Natural killer cell (primary cell): ENCODE data around the gene ARSI. TPM values are rescaled to one million over a fixed set of nuclear protein-coding genes. Genes with fewer than 3 reads are reported as not detected.

Experiments
- ATAC-seq, 3 donors: fragments of 150-1000 bp in 2 of 3; fragments of 200-7000 bp in 1 of 3; cut with Tn5 transposase; 1 replicate in 1 of 3; 2 replicates in 2 of 3; pipeline ENCODE4 v1.10.0; 2021; ENCODE audit warnings: mild to moderate bottlenecking in 2 of 3, moderate library complexity in 2 of 3
- DNase-seq, 2 donors: peaks; one replicate each; pipeline versions ENCODE4 v3.0.0 to v3.0.0-alpha.2; 2013 to 2021; ENCODE audit warnings: mixed read lengths in 1 of 2
- H3K27ac ChIP-seq: one replicate; pipeline ENCODE4 v1.5.1; 2013; ENCODE audit warnings: mild to moderate bottlenecking, low read length
- H3K27me3 ChIP-seq: one replicate; pipeline ENCODE4 v1.6.1; 2013; ENCODE audit warnings: low read length; ENCODE audit not compliant: control insufficient read depth, insufficient read depth
- H3K36me3 ChIP-seq: one replicate; pipeline ENCODE4 v1.6.1; 2013; ENCODE audit warnings: low read length; ENCODE audit not compliant: control insufficient read depth, insufficient read depth
- H3K4me1 ChIP-seq: one replicate; pipeline ENCODE4 v1.6.1; 2013; ENCODE audit warnings: low read length; ENCODE audit not compliant: control insufficient read depth, insufficient read depth
- H3K4me3 ChIP-seq: one replicate; pipeline ENCODE4 v1.5.1; 2013; ENCODE audit warnings: low read length
- H3K9me3 ChIP-seq: one replicate; pipeline ENCODE4 v1.6.1; 2013; ENCODE audit warnings: low read length; ENCODE audit not compliant: control insufficient read depth, insufficient read depth
- H3K27ac Mint-ChIP-seq, 2 donors: one replicate each; pipeline ENCODE4 v1.8.0; 2022; ENCODE audit warnings: mild to moderate bottlenecking in 2 of 2, mixed read lengths in 2 of 2, moderate library complexity in 1 of 2
- H3K27me3 Mint-ChIP-seq, 2 donors: one replicate each; pipeline ENCODE4 v1.8.0; 2022; ENCODE audit warnings: low read depth in 2 of 2, mixed read lengths in 2 of 2
- H3K36me3 Mint-ChIP-seq: one replicate; pipeline ENCODE4 v1.8.0; 2022; ENCODE audit warnings: mixed read lengths
- H3K4me1 Mint-ChIP-seq, 2 donors: one replicate each; pipeline ENCODE4 v1.8.0; 2022; ENCODE audit warnings: mixed read lengths in 2 of 2
- H3K4me3 Mint-ChIP-seq: one replicate; pipeline ENCODE4 v1.8.0; 2022; ENCODE audit warnings: mild to moderate bottlenecking, moderate library complexity, mixed read lengths
- H3K9me3 Mint-ChIP-seq, 2 donors: one replicate each; pipeline ENCODE4 v1.8.0; 2022; ENCODE audit warnings: mixed read lengths in 2 of 2
- CTCF ChIP-seq: fragments of 200-600 bp; IDR thresholded peaks from one replicate; pipeline ENCODE4 v1.8.0; 2022; ENCODE audit warnings: antibody characterized with exemption
- WGBS: methylation state at CpG from one replicate; pipeline ENCODE4 v1.1.7; 2013; ENCODE audit warnings: missing lambda C conversion rate; ENCODE audit not compliant: insufficient coverage; 5-methylcytosine and 5-hydroxymethylcytosine counted together
- intact Hi-C: fragments of 100-400 bp; cut with micrococcal nuclease; formaldehyde crosslinking; loops from one replicate; pipeline ENCODE4 v1.14.2; 2022
- total RNA-seq, 4 donors: library from RNA; stranded (reverse); fragments of 120-200 nt in 1 of 4; gene quantifications; one replicate each; pipeline versions ENCODE4 v1.2.3 to v1.2.4, GENCODE V29; 2013 to 2022

The ARSI gene
- total RNA-seq, 3 donors from 2014 or later (not counting 1 experiment from before 2014, with no cell fraction given): 0.19 TPM; not detected in 2

- 87% methylated on average over 7 of the region's 7 CpGs for WGBS
- ATAC-seq: no peak
- intact Hi-C loops: no loop called here
These were observed 41.4 kb upstream of the ARSI start for GRCh38 chr5:150343994-150344631.

DNA sequence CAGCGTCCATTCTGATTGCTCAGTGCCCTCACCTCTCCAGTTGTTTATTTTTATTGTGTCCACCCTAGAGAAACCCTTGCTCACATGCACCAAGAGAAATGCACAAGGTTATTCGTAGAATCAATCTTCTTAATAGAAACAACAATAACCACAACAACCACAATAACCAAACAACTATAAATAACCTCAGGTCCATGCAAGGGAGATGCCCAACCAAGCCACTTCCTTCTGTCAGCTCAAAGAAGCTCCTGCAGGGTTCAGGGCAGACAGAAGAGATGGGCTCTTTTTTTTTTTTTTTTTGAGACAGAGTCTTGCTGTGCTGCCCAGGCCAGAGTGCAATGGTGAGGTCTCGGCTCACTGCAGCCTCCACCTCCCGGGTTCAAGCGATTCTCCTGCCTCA lies 39.9 kb upstream of the ARSI start:
- no peaks in the 10 kb centered on the region for H3K9me3 ChIP-seq
- no peaks in the 10 kb centered on the region for H3K36me3 Mint-ChIP-seq
- no peak for TF ChIP-seq CTCF
- no peak overlapping the region for H3K4me3 ChIP-seq
- ATAC-seq: peak in 2 of 3 donors; percentile 38 to 74
- no peaks in the 10 kb centered on the region for H3K36me3 ChIP-seq
- H3K4me1 Mint-ChIP-seq: peaks cover 9 to 16% of the 10 kb centered on the region in 2 donors
- H3K9me3 Mint-ChIP-seq: no peaks in the 10 kb centered on the region
- peak overlapping the region in 1 of 2 donors; percentile 21 for H3K27ac Mint-ChIP-seq
- WGBS: 71% methylated on average over 5 of the region's 5 CpGs
- H3K4me3 Mint-ChIP-seq: peak overlapping the region; percentile 1
- no peak for DNase-seq
- peaks cover 12% of the 10 kb centered on the region for H3K4me1 ChIP-seq
- H3K27ac ChIP-seq: no peak overlapping the region
- H3K27me3 Mint-ChIP-seq: no peaks in the 10 kb centered on the region
- no peaks in the 10 kb centered on the region for H3K27me3 ChIP-seq
- intact Hi-C loops: no loop called here

More at GRCh38 chr5:150343994-150344631, 41.4 kb upstream of the ARSI start:
- no peaks in the 10 kb centered on the region for H3K36me3 Mint-ChIP-seq
- no peak for DNase-seq
- H3K36me3 ChIP-seq: no peaks in the 10 kb centered on the region
- no peak overlapping the region for H3K4me3 Mint-ChIP-seq
- no peaks in the 10 kb centered on the region for H3K9me3 Mint-ChIP-seq
- TF ChIP-seq CTCF: no peak
- no peak overlapping the region for H3K4me3 ChIP-seq
- H3K27ac ChIP-seq: no peak overlapping the region
- H3K27ac Mint-ChIP-seq: no peak overlapping the region
- H3K9me3 ChIP-seq: no peaks in the 10 kb centered on the region
- H3K4me1 Mint-ChIP-seq: peaks cover 9 to 16% of the 10 kb centered on the region in 2 donors
- H3K27me3 Mint-ChIP-seq: no peaks in the 10 kb centered on the region
- peaks cover 12% of the 10 kb centered on the region for H3K4me1 ChIP-seq
- no peaks in the 10 kb centered on the region for H3K27me3 ChIP-seq

- Mint-ChIP-seq H3K36me3 (no peaks in the 10 kb centered on the region), H3K27ac (peak overlapping the region in 1 of 2 donors; percentile 21), H3K27me3 (no peaks in the 10 kb centered on the region), H3K9me3 (no peaks in the 10 kb centered on the region), H3K4me3 (no peak overlapping the region), H3K4me1 (peaks cover 9 to 16% of the 10 kb centered on the region in 2 donors)
- Histone ChIP-seq H3K27me3 (no peaks in the 10 kb centered on the region), H3K9me3 (no peaks in the 10 kb centered on the region), H3K27ac (no peak overlapping the region), H3K36me3 (no peaks in the 10 kb centered on the region), H3K4me1 (peaks cover 12% of the 10 kb centered on the region), H3K4me3 (no peak overlapping the region)
- intact Hi-C loops: no loop called here
- DNase-seq (no peak), ATAC-seq (no peak)
- no peak for TF ChIP-seq CTCF
- WGBS: 100% methylated on average over 1 of the region's 1 CpG
These were observed 39.3 kb upstream of the ARSI start for GRCh38 chr5:150341989-150342388.

DNA sequence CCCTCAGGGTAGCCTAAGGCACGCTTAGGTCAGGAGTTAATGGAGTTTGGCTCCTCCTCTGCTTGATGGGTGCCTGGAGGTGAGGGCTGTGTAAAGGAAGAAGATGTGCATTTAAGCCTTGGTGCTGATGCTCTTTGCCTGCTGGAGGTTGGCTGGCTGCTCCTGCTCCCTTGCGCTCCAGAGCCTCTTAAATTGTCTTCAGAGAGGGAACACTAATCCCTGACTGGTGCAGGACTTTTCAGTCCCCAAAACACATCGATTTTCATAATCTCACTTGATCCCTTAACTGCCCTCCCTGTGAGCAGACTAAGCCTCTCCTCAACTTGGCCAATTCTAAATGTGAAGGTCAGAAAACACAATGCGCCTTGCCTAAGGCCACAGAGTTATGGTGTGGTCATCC lies 38.6 kb upstream of the ARSI start:
- no peak overlapping the region for H3K4me3 Mint-ChIP-seq
- H3K9me3 Mint-ChIP-seq: no peaks in the 10 kb centered on the region
- H3K4me1 Mint-ChIP-seq: peaks cover 9 to 16% of the 10 kb centered on the region in 2 donors
- no peak for ATAC-seq
- intact Hi-C loops: no loop called here
- H3K27ac ChIP-seq: no peak overlapping the region
- H3K27me3 ChIP-seq: no peaks in the 10 kb centered on the region
- no peak overlapping the region for H3K27ac Mint-ChIP-seq
- H3K36me3 Mint-ChIP-seq: no peaks in the 10 kb centered on the region
- peaks cover 12% of the 10 kb centered on the region for H3K4me1 ChIP-seq
- no peak overlapping the region for H3K4me3 ChIP-seq
- DNase-seq: no peak
- WGBS: 93% methylated on average over 4 of the region's 4 CpGs
- TF ChIP-seq CTCF: no peak
- H3K9me3 ChIP-seq: no peaks in the 10 kb centered on the region
- H3K36me3 ChIP-seq: no peaks in the 10 kb centered on the region
- H3K27me3 Mint-ChIP-seq: no peaks in the 10 kb centered on the region
